Right atrium auricular region (tissue), 2 donors: ENCODE measurements around the gene TMEM222. TPM values are rescaled to one million over a fixed set of nuclear protein-coding genes. Genes with fewer than 3 reads are reported as not detected.
A peak's percentile ranks its signal among the peaks of the same experiment; 100 is the strongest.

ENCODE experiments used
- DNase-seq: peaks from one replicate; pipeline ENCODE4 v3.0.0-alpha.2; 2019; ENCODE audit warnings: low spot score
- H3K27ac ChIP-seq, 2 donors: fragments of 200-600 bp; sonication (generic); 1 replicate in 1 of 2; 2 replicates in 1 of 2; pipeline ENCODE4 v1.5.1; 2016 to 2019
- H3K27me3 ChIP-seq, 2 donors: fragments of 200-600 bp; sonication (generic); one replicate each; pipeline versions ENCODE4 v1.5.1 to v1.6.0; 2017 to 2019
- H3K36me3 ChIP-seq: fragments of 200-600 bp; sonication (generic); one replicate; pipeline ENCODE4 v1.5.1; 2016
- H3K4me1 ChIP-seq, 2 donors: fragments of 200-600 bp; sonication (generic); one replicate each; pipeline versions ENCODE4 v1.5.1 to v1.6.0; 2017 to 2019
- H3K4me3 ChIP-seq, 2 donors: fragments of 200-600 bp; sonication (generic); 1 replicate in 1 of 2; 2 replicates in 1 of 2; pipeline ENCODE4 v1.5.1; 2017 to 2019; ENCODE audit warnings: mild to moderate bottlenecking in 1 of 2, moderate library complexity in 1 of 2
- H3K9me3 ChIP-seq, 2 donors: fragments of 200-600 bp; sonication (generic); one replicate each; pipeline ENCODE4 v1.5.1; 2019
- CTCF ChIP-seq, 2 donors: fragments of 200-600 bp; sonication (generic); IDR thresholded peaks; one replicate each; pipeline ENCODE4 v1.5.1; 2019; ENCODE audit warnings: antibody characterized with exemption in 2 of 2
- total RNA-seq, 2 donors: library from RNA; depleted of rRNA; stranded (reverse); fragments of >200 nt; gene quantifications; one replicate each; pipeline ENCODE4 v1.1.0, GENCODE V29; 2016

TMEM222 gene
- total RNA-seq, 2 donors from 2014 or later = 13.6 to 24.3 TPM

DNA sequence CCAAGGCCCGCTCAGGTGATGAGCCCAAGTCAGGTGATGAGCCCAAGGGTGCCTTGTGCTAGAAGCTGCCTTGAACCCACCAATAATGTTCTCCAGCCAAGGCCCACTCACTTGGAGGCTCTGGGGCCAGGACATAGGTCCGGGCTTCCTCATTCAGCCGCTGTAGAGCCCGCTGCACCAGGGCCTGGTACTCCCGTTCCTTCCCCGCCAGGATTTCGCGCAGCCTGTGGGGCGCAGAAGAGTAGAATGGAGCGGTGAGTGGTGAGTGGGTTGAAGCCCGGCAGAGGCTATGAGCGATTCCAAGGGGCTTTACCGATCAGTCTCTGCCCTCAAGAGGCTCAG lies 34.3 kb downstream of the TMEM222 start:
- Histone ChIP-seq H3K36me3 (peaks cover 80% of the 10 kb centered on the region), H3K9me3 (no peaks in the 10 kb centered on the region), H3K4me3 (no peak overlapping the region), H3K27me3 (no peaks in the 10 kb centered on the region), H3K4me1 (peaks cover 0 to 15% of the 10 kb centered on the region in 2 donors), H3K27ac (no peak overlapping the region)
- DNase-seq = no peak
- no peak for TF ChIP-seq CTCF (IDR thresholded peaks at IDR 0.05)

- TF ChIP-seq CTCF (IDR thresholded peaks at IDR 0.05) = no peak
- H3K4me1 ChIP-seq = peaks cover 0 to 12% of the 10 kb centered on the region in 2 donors
- H3K27ac ChIP-seq = no peak overlapping the region
- H3K4me3 ChIP-seq = no peak overlapping the region
- DNase-seq = no peak
- H3K36me3 ChIP-seq = peaks cover 85% of the 10 kb centered on the region
- H3K27me3 ChIP-seq = no peaks in the 10 kb centered on the region
- no peaks in the 10 kb centered on the region for H3K9me3 ChIP-seq
Measured at GRCh38 chr1:27356619-27357280, 34.8 kb downstream of the TMEM222 start.

GRCh38 chr1:27357281-27358037 lies 35.5 kb downstream of the TMEM222 start:
- peak overlapping the region in 1 of 2 donors; percentile 27 for H3K27ac ChIP-seq

GRCh38 chr1:27358038-27358927 lies 36.3 kb downstream of the TMEM222 start:
- H3K27ac ChIP-seq = no peak overlapping the region
- no peak for DNase-seq
- no peaks in the 10 kb centered on the region for H3K9me3 ChIP-seq
- TF ChIP-seq CTCF (IDR thresholded peaks at IDR 0.05) = no peak
- H3K4me3 ChIP-seq = no peak overlapping the region
- H3K27me3 ChIP-seq = no peaks in the 10 kb centered on the region
- H3K4me1 ChIP-seq = peaks cover 0 to 12% of the 10 kb centered on the region in 2 donors
- peaks cover 96% of the 10 kb centered on the region for H3K36me3 ChIP-seq

More at GRCh38 chr1:27357281-27358037, 35.5 kb downstream of the TMEM222 start:
- peak; percentile 74 for DNase-seq
- Histone ChIP-seq H3K4me1 (peaks cover 0 to 12% of the 10 kb centered on the region in 2 donors), H3K27me3 (no peaks in the 10 kb centered on the region), H3K4me3 (no peak overlapping the region), H3K36me3 (peaks cover 92% of the 10 kb centered on the region), H3K9me3 (no peaks in the 10 kb centered on the region)
- TF ChIP-seq CTCF (IDR thresholded peaks at IDR 0.05) = peak; percentile 96 to 98

DNA sequence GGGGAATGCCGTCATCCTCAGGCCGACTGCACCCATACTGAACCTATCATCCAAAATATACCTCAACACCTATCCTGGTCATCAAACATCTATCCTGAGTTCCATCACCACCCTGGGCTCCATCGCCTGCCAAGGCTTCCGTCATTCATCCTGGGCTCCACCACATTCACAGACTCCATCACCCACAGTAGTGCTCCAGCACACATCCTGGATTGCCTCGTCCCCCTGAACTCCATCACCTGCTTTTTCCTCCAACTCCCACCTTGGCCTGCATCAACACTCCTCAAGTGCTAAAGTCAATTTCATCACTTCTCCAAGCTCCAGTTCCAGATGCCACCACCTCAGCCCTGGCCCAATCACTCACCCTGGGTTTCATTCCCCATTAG lies 37.0 kb downstream of the TMEM222 start:
- no peak overlapping the region for H3K27ac ChIP-seq
- H3K36me3 ChIP-seq = peaks cover 96% of the 10 kb centered on the region

More for the DNA sequence above, 37.0 kb downstream of the TMEM222 start:
- no peak for DNase-seq
- H3K9me3 ChIP-seq = no peaks in the 10 kb centered on the region
- H3K4me3 ChIP-seq = no peak overlapping the region
- H3K27me3 ChIP-seq = no peaks in the 10 kb centered on the region
- peaks cover 0 to 14% of the 10 kb centered on the region in 2 donors for H3K4me1 ChIP-seq
- no peak for TF ChIP-seq CTCF (IDR thresholded peaks at IDR 0.05)
